K562 (cell line): ENCODE measurements around the gene ACRBP. TPM values are rescaled to one million over a fixed set of nuclear protein-coding genes. Genes with fewer than 3 reads are reported as not detected.

Source experiments
- ARID3B ChIP-seq: fragments of 250-450 bp; sonication (Bioruptor Pico); IDR thresholded peaks from 2 replicates; pipeline ENCODE4 v1.4.0; 2020; ENCODE audit warnings: borderline replicate concordance
- CBFA2T2 ChIP-seq: fragments of 450-650 bp; conservative IDR thresholded peaks from 2 replicates; pipeline ENCODE4 v1.6.1; 2017; ENCODE audit warnings: mild to moderate bottlenecking
- CHCHD3 ChIP-seq: fragments of 250-450 bp; sonication (Bioruptor Pico); IDR thresholded peaks from 2 replicates; pipeline ENCODE4 v2.1.2; 2022; ENCODE audit warnings: mild to moderate bottlenecking
- ERF ChIP-seq: fragments of 450-650 bp; formaldehyde crosslinking; IDR thresholded peaks from 2 replicates; pipeline ENCODE4 v1.4.0; 2020; ENCODE audit warnings: mild to moderate bottlenecking, mixed read lengths
- ETV1 ChIP-seq: fragments of 450-650 bp; conservative IDR thresholded peaks from 2 replicates; pipeline ENCODE4 v1.6.1; 2016; ENCODE audit warnings: missing genetic modification characterization, control low read depth, low read depth, missing compliant biosample characterization
- FOS ChIP-seq: IDR thresholded peaks from 3 replicates; pipeline ENCODE4 v1.6.1; 2011; ENCODE audit not compliant: insufficient read length; ENCODE audit errors: extremely low read depth
- IRF2 ChIP-seq: sonication (generic); formaldehyde crosslinking; IDR thresholded peaks from 2 replicates; pipeline ENCODE4 v1.8.1; 2022; ENCODE audit warnings: mild to moderate bottlenecking, missing genetic modification reagents
- MAFF ChIP-seq: IDR thresholded peaks from 2 replicates; pipeline ENCODE4 v1.6.1; 2012; ENCODE audit warnings: low read length, improper control_type of control experiment
- MCM7 ChIP-seq, 2 experiments: fragments of 450-650 bp; IDR thresholded peaks; 2 replicates each; pipeline ENCODE4 v1.6.1; 2016 to 2018
- NR4A1 ChIP-seq, 2 experiments: fragments of 250-450 bp in 1 of 2; fragments of 450-650 bp in 1 of 2; sonication (Bioruptor Pico) in 1 of 2; IDR thresholded peaks; 2 replicates each; pipeline versions ENCODE4 v1.4.0 to v1.6.1; 2016 to 2020; ENCODE audit warnings: mild to moderate bottlenecking in 2 of 2, missing compliant biosample characterization in 1 of 2, missing genetic modification characterization in 1 of 2, moderate library complexity in 1 of 2
- RBFOX2 ChIP-seq: fragments of 200-400 bp; formaldehyde crosslinking; IDR thresholded peaks from 2 replicates; pipeline ENCODE4 v1.6.1; 2017; ENCODE audit warnings: low read depth, mild to moderate bottlenecking, low read length, moderate library complexity
- SNAPC5 ChIP-seq: fragments of 250-450 bp; sonication (Bioruptor Pico); IDR thresholded peaks from 2 replicates; pipeline ENCODE4 v1.8.0; 2021; ENCODE audit warnings: moderate library complexity, mild to moderate bottlenecking, inconsistent platforms
- SUPT5H ChIP-seq: fragments of 450-650 bp; IDR thresholded peaks from 2 replicates; pipeline ENCODE4 v1.6.1; 2016
- TCF15 ChIP-seq: fragments of 250-450 bp; sonication (Bioruptor Pico); IDR thresholded peaks from 2 replicates; pipeline ENCODE4 v1.8.0; 2022; ENCODE audit warnings: moderate library complexity, mild to moderate bottlenecking, inconsistent platforms
- TRIM28 ChIP-seq: fragments of 450-650 bp; IDR thresholded peaks from 2 replicates; pipeline ENCODE4 v1.6.1; 2017
- ZBTB2 ChIP-seq: fragments of 450-650 bp; IDR thresholded peaks from 2 replicates; pipeline ENCODE4 v1.6.1; 2016; ENCODE audit warnings: antibody characterized with exemption
- ZFP1 ChIP-seq: fragments of 450-650 bp; formaldehyde crosslinking; IDR thresholded peaks from 2 replicates; pipeline ENCODE4 v1.4.0; 2020; ENCODE audit warnings: mild to moderate bottlenecking, mixed read lengths
- ZNF518B ChIP-seq: fragments of 250-450 bp; sonication (Bioruptor Pico); IDR thresholded peaks from 2 replicates; pipeline ENCODE4 v1.5.0; 2021; ENCODE audit warnings: mild to moderate bottlenecking, moderate library complexity
- ZNF584 ChIP-seq: fragments of 200-800 bp; sonication (Bioruptor generic); IDR thresholded peaks from 2 replicates; pipeline ENCODE4 v1.6.1; 2016; ENCODE audit warnings: low read depth, mild to moderate bottlenecking, missing genetic modification characterization, missing compliant biosample characterization
- ZNF76 ChIP-seq: fragments of 250-450 bp; sonication (Bioruptor Pico); IDR thresholded peaks from 2 replicates; pipeline ENCODE4 v1.4.0; 2020; ENCODE audit warnings: mild to moderate bottlenecking, moderate library complexity, borderline replicate concordance
- ZNF79 ChIP-seq: fragments of 250-450 bp; sonication (Bioruptor Pico); IDR thresholded peaks from 2 replicates; pipeline ENCODE4 v1.4.0; 2020; ENCODE audit warnings: low read depth, mild to moderate bottlenecking, moderate library complexity
- ZZZ3 ChIP-seq: fragments of 450-650 bp; IDR thresholded peaks from 2 replicates; pipeline ENCODE4 v1.6.1; 2016; ENCODE audit warnings: antibody characterized with exemption, mild to moderate bottlenecking, moderate library complexity
- polyA plus RNA-seq, 8 experiments: library from polyadenylated mRNA; depleted of rRNA in 4 of 8; stranded (reverse) in 5 of 8; unstranded in 3 of 8; fragments of >200 nt; fragmentation: Nextera tagmentation in 2 of 8; fragmentation: Illumina TruSeq in 1 of 8; extraction: Ambion mirVana in 2 of 8; extraction: Trizol in 1 of 8; gene quantifications; 2 replicates each; pipeline versions ENCODE4 v1.2.1 to v1.2.3, GENCODE V29; 2011 to 2014; ENCODE audit warnings: inconsistent platforms in 1 of 8, missing spikeins in 1 of 8
- total RNA-seq, 7 experiments: library from RNA; depleted of rRNA in 6 of 7; stranded (reverse); fragments of >200 nt in 6 of 7; fragmentation: Illumina TruSeq in 2 of 7; extraction: Trizol in 2 of 7; gene quantifications; 2 replicates each; pipeline versions ENCODE4 v1.2.1 to v1.2.3, GENCODE V29; 2011 to 2021; ENCODE audit warnings: low replicate concordance in 1 of 7

Gene ACRBP
- total and polyA plus RNA-seq, 9 of the 15 experiments (the other 6 are each of a cell fraction or from before 2014, with no cell fraction given), result 3.1 to 31.8 (median 8.4) TPM

- TF ChIP-seq IRF2 (CRISPR knock-in tag), result no peak
- no peak for TF ChIP-seq ZNF76
- no peak for TF ChIP-seq SUPT5H
- TF ChIP-seq RBFOX2, result peak; percentile 65
- TF ChIP-seq TCF15, result no peak
- TF ChIP-seq ZFP1 (CRISPR knock-in tag), result no peak
- no peak for TF ChIP-seq NR4A1 (CRISPR knock-in tag; IDR thresholded peaks at IDR 0.05)
- no peak for TF ChIP-seq NR4A1 (tag; IDR thresholded peaks at IDR 0.05)
- TF ChIP-seq ETV1 (tag), result peak; percentile 63
- TF ChIP-seq MAFF, result no peak
- TF ChIP-seq ERF (CRISPR knock-in tag), result no peak
- TF ChIP-seq ZNF518B (CRISPR knock-in tag), result no peak
- 0 out of 2 replicates have a peak, but pooled peaks have one; percentile 52 for TF ChIP-seq ZBTB2
- TF ChIP-seq ZNF584 (CRISPR knock-in tag), result no peak
- no peak for TF ChIP-seq ZZZ3
- no peak for TF ChIP-seq ZNF79 (CRISPR knock-in tag)
- no peak for TF ChIP-seq CHCHD3 (CRISPR knock-in tag)
- TF ChIP-seq CBFA2T2, result peak; percentile 93
- no peak for TF ChIP-seq MCM7 (IDR thresholded peaks at IDR 0.05)
- TF ChIP-seq ARID3B (CRISPR knock-in tag), result no peak
- no peak for TF ChIP-seq TRIM28
- peak; percentile 38 for TF ChIP-seq FOS
- TF ChIP-seq SNAPC5 (CRISPR knock-in tag), result no peak
Measured at GRCh38 chr12:6639151-6639801, 8.0 kb downstream of the ACRBP start (continued).
